ENCODE results near the gene NR0B2. TPM values are rescaled to one million over a fixed set of nuclear protein-coding genes. Genes with fewer than 3 reads are reported as not detected.
"Not testable (repeated sequence)": the region's sequence is repeated elsewhere in the genome, so short reads cannot be mapped to it uniquely, and the experiment has no call there.

NR0B2 gene
- total RNA-seq, 6 experiments from 2014 or later: 25.6 to 69.6 (median 43.0) TPM

DNA sequence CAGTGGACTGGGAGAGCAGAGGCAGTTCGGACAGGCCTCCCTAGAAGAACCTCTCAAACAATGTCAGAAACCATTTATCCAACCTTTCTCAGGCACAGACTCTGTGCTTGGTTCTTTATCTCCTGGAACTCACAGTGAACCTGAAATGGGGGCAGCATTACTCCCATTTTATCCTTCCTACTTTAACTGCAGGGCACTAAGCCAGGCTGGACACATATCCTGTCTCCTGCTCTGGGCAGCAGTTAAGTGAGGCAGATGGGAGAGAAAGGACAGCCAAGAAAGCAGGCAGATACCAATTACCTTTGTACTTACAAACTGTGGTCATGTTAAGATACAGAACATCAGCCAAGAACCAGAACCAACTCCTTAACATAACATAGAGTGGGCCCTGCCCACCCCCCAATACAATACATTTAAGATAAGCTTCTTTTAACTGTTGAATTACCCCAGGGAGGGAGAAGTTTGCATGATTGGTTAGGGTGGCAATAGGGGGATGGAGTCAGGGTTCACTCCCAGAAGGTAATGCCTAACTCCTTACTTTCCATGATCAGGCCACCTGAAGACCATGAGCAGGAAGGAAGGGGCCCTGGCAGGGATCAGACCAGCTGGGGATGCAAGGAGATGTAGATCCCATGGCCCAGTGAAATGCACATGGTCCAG lies 35.6 kb upstream of the NR0B2 start:
- intact Hi-C loops (cut with DNase I): no loop called here
- H3K27me3 ChIP-seq: no peaks in the 10 kb centered on the region
- H3K36me3 ChIP-seq: peaks cover 0 to 11% (median 0%) of the 10 kb centered on the region in 4 donors
- peaks cover 0 to 59% (median 27%) of the 10 kb centered on the region in 4 donors for H3K4me1 ChIP-seq
- no CpG with 5 or more reads among the region's 1 CpG for WGBS (ENCODE audit: insufficient coverage, low coverage, low lambda C conversion rate, missing lambda C conversion rate)
- TF ChIP-seq, protein P1, sequence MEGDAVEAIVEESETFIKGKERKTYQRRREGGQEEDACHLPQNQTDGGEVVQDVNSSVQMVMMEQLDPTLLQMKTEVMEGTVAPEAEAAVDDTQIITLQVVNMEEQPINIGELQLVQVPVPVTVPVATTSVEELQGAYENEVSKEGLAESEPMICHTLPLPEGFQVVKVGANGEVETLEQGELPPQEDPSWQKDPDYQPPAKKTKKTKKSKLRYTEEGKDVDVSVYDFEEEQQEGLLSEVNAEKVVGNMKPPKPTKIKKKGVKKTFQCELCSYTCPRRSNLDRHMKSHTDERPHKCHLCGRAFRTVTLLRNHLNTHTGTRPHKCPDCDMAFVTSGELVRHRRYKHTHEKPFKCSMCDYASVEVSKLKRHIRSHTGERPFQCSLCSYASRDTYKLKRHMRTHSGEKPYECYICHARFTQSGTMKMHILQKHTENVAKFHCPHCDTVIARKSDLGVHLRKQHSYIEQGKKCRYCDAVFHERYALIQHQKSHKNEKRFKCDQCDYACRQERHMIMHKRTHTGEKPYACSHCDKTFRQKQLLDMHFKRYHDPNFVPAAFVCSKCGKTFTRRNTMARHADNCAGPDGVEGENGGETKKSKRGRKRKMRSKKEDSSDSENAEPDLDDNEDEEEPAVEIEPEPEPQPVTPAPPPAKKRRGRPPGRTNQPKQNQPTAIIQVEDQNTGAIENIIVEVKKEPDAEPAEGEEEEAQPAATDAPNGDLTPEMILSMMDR (IDR thresholded peaks at IDR 0.05): no peak
- TF ChIP-seq POLR2A (IDR thresholded peaks at IDR 0.05): no peak
- ATAC-seq (peak in 2 of 4 donors; percentile 25 to 33), DNase-seq (peak in 2 of 3 donors; percentile 55 to 72)
- no peak overlapping the region for H3K4me3 ChIP-seq
- H3K9me3 ChIP-seq: no peaks in the 10 kb centered on the region
- H3K27ac ChIP-seq: peak overlapping the region in 2 of 3 donors; percentile 26 to 81

DNA sequence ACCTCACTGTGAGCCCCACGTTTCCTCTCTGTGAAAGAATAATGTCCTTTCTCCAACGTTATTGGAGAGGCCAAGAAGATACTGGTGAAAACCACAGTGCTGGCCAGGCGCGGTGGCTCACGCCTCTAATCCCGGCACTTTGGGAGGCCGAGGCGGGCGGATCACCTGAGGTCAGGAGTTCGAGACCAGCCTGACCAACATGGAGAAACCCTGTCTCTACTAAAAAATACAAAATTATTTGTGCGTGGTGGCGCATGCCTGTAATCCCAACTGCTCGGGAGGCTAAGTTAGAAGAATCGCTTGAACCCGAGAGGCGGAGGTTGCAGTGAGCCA lies 34.9 kb upstream of the NR0B2 start:
- H3K27me3 ChIP-seq; H3K9me3 ChIP-seq; ATAC-seq; intact Hi-C loops (cut with DNase I); H3K4me3 ChIP-seq: not testable (repeated sequence)
- DNase-seq: peak in 1 of 3 donors; percentile 48
- 69% methylated on average over 7 of the region's 16 CpGs for WGBS (ENCODE audit: insufficient coverage, low coverage, low lambda C conversion rate, missing lambda C conversion rate)
- peaks cover 0 to 14% (median 0%) of the 10 kb centered on the region in 4 donors for H3K36me3 ChIP-seq
- peak overlapping the region in 2 of 3 donors; percentile 45 to 81 for H3K27ac ChIP-seq
- peaks cover 0 to 66% (median 30%) of the 10 kb centered on the region in 4 donors for H3K4me1 ChIP-seq

DNA sequence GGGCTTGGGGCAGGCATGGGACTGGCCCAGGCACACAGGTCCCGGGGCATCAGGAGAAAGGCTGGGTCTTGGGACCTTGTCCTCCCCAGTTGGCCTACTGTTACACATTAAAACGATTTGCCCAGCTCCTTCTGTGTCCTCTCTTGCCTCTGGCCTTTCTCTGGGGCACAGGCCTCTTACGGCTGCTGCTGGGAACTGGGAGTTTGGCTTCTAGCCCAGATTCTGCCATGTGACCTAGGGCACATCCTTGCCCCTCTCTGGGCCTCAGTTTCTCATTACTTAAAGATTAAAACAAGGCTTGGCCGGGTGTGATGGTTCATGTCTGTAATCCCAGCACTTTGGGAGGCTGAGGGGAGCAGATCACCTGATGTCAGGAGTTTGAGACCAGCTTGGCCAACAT lies 32.5 kb upstream of the NR0B2 start:
- Histone ChIP-seq H3K4me3 (peak overlapping the region in 2 of 3 donors; percentile 25 to 32), H3K9me3 (no peaks in the 10 kb centered on the region), H3K27ac (peak overlapping the region in 2 of 3 donors; percentile 60 to 81), H3K27me3 (no peaks in the 10 kb centered on the region), H3K36me3 (peaks cover 8 to 35% (median 14%) of the 10 kb centered on the region in 4 donors), H3K4me1 (peaks cover 0 to 84% (median 35%) of the 10 kb centered on the region in 4 donors)
- ATAC-seq (peak; percentile 11 to 42 (median 28)), DNase-seq (peak in 2 of 3 donors; percentile 68 to 74)
- intact Hi-C loops (cut with DNase I): no loop called here
- no peak for TF ChIP-seq POLR2A (IDR thresholded peaks at IDR 0.05)
- TF ChIP-seq, protein P1 (IDR thresholded peaks at IDR 0.05): no peak
- WGBS (ENCODE audit: insufficient coverage, low coverage, low lambda C conversion rate, missing lambda C conversion rate): 46% methylated on average over 3 of the region's 4 CpGs

DNA sequence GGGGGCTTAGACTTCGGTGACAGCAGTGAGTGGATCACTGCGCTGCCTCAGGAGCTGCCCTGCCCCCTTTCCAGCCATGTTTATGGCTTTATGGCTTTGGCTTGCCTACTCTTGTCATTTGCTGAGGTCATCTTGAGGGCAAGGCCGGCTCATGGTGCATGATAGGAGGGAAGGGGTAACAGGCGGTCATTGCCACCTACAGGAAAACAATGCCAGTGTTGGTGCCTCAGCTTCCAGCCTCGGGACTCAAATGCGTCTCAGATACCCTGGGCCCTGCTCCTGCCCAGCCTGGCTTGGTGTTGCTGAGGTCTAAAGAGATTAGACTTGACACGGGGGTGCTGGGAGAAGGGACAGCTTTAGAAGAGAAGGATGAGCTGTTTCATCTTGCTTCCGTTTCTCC lies 32.0 kb upstream of the NR0B2 start:
- H3K27ac ChIP-seq: peak overlapping the region in 2 of 3 donors; percentile 60 to 81

More for the DNA sequence above, 32.0 kb upstream of the NR0B2 start:
- 41% methylated on average over 6 of the region's 8 CpGs for WGBS (ENCODE audit: insufficient coverage, low coverage, low lambda C conversion rate, missing lambda C conversion rate)
- no peaks in the 10 kb centered on the region for H3K9me3 ChIP-seq
- DNase-seq (peak; percentile 75 to 88 (median 87)), ATAC-seq (peak; percentile 71 to 77 (median 74))
- H3K36me3 ChIP-seq: peaks cover 8 to 38% (median 15%) of the 10 kb centered on the region in 4 donors
- peaks cover 0 to 87% (median 35%) of the 10 kb centered on the region in 4 donors for H3K4me1 ChIP-seq
- H3K4me3 ChIP-seq: peak overlapping the region in 2 of 3 donors; percentile 25 to 32
- TF ChIP-seq, protein P1 (IDR thresholded peaks at IDR 0.05): no peak
- no peak for TF ChIP-seq POLR2A (IDR thresholded peaks at IDR 0.05)
- intact Hi-C loops (cut with DNase I): no loop called here
- H3K27me3 ChIP-seq: no peaks in the 10 kb centered on the region

All from right lobe of liver (tissue), 6 donors.